Neural cell (in vitro differentiated cells): ENCODE measurements around the gene PUM2. TPM values are rescaled to one million over a fixed set of nuclear protein-coding genes. Genes with fewer than 3 reads are reported as not detected.

Experiments
- H2AFZ ChIP-seq: fragments of 200-600, 300-800 bp; sonication (generic), shearing (Covaris generic); 2 replicates; pipeline ENCODE4 v1.6.0; 2014; ENCODE audit warnings: low read depth, mild to moderate bottlenecking, antibody characterized with exemption, low read length, moderate library complexity
- H3F3A ChIP-seq: fragments of 200-600 bp; shearing (Covaris generic); 2 replicates; pipeline ENCODE4 v1.6.1; 2016; ENCODE audit warnings: mild to moderate bottlenecking, moderate library complexity, mixed read lengths, antibody characterized with exemption, low read length; ENCODE audit not compliant: insufficient read depth, poor library complexity, severe bottlenecking
- H3K27ac ChIP-seq: fragments of 200-600, 300-800 bp; sonication (generic), shearing (Covaris generic); 2 replicates; pipeline ENCODE4 v1.5.1; 2014; ENCODE audit warnings: mild to moderate bottlenecking, low read length, moderate library complexity
- H3K27me3 ChIP-seq: fragments of 300-800, 200-600 bp; sonication (generic), shearing (Covaris generic); 2 replicates; pipeline ENCODE4 v1.6.0; 2014; ENCODE audit warnings: mild to moderate bottlenecking, low read depth, low read length, moderate library complexity; ENCODE audit not compliant: insufficient read depth
- H3K36me3 ChIP-seq: fragments of 300-800, 200-600 bp; sonication (generic), shearing (Covaris generic); 2 replicates; pipeline ENCODE4 v1.5.1; 2014; ENCODE audit warnings: mild to moderate bottlenecking, antibody characterized with exemption, low read length, moderate library complexity; ENCODE audit not compliant: insufficient read depth
- H3K4me2 ChIP-seq: fragments of 300-800, 200-600 bp; sonication (generic), shearing (Covaris generic); 2 replicates; pipeline ENCODE4 v1.6.0; 2014; ENCODE audit warnings: mild to moderate bottlenecking, low read length
- H3K4me3 ChIP-seq: fragments of 300-800, 200-600 bp; sonication (generic), shearing (Covaris generic); 2 replicates; pipeline ENCODE4 v1.5.1; 2014; ENCODE audit warnings: mild to moderate bottlenecking, low read length, moderate library complexity
- H3K79me2 ChIP-seq: fragments of 200-600 bp; shearing (Covaris generic); replicated peaks from 2 replicates; pipeline ENCODE4 v1.6.0; 2014; ENCODE audit warnings: mild to moderate bottlenecking, low read length, moderate library complexity; ENCODE audit not compliant: insufficient read depth
- H3K9ac ChIP-seq: fragments of 300-800, 200-600 bp; sonication (generic), shearing (Covaris generic); 2 replicates; pipeline ENCODE4 v1.6.1; 2016; ENCODE audit warnings: mild to moderate bottlenecking, low read length, mixed read lengths
- H3K9me2 ChIP-seq: fragments of 200-600 bp; shearing (Covaris generic); 2 replicates; pipeline ENCODE4 v1.6.1; 2016; ENCODE audit warnings: mild to moderate bottlenecking, low read length, mixed read lengths; ENCODE audit not compliant: insufficient read depth
- H3K9me3 ChIP-seq: fragments of 200-600, 300-800 bp; sonication (generic), shearing (Covaris generic); 2 replicates; pipeline ENCODE4 v1.6.1; 2016; ENCODE audit warnings: mild to moderate bottlenecking, mixed run types, low read length, moderate library complexity, mixed read lengths
- H4K20me1 ChIP-seq: fragments of 200-600 bp; shearing (Covaris generic); 2 replicates; pipeline ENCODE4 v1.6.1; 2016; ENCODE audit warnings: mild to moderate bottlenecking, mixed run types; ENCODE audit not compliant: insufficient read depth
- EP300 ChIP-seq: fragments of 450-650 bp; conservative IDR thresholded peaks from 2 replicates; pipeline ENCODE4 v1.6.1; 2014; ENCODE audit warnings: antibody characterized with exemption, mild to moderate bottlenecking, moderate library complexity; ENCODE audit not compliant: poor library complexity, severe bottlenecking
- EZH2 ChIP-seq: fragments of 200-600, 300-800 bp; shearing (Covaris generic), sonication (generic); IDR thresholded peaks from 2 replicates; pipeline ENCODE4 v1.6.1; 2014; ENCODE audit warnings: antibody characterized with exemption, low read length, borderline replicate concordance, mild to moderate bottlenecking; ENCODE audit not compliant: insufficient read depth, poor library complexity, severe bottlenecking
- MXI1 ChIP-seq: fragments of 450-650 bp; conservative IDR thresholded peaks from 2 replicates; pipeline ENCODE4 v1.6.1; 2014; ENCODE audit warnings: antibody characterized with exemption, mild to moderate bottlenecking; ENCODE audit not compliant: poor library complexity, severe bottlenecking
- POLR2AphosphoS5 ChIP-seq: IDR thresholded peaks from 2 replicates; pipeline ENCODE4 v1.6.1; 2012
- RAD21 ChIP-seq: fragments of 450-650 bp; conservative IDR thresholded peaks from 2 replicates; pipeline ENCODE4 v1.6.1; 2014; ENCODE audit warnings: antibody characterized with exemption, mild to moderate bottlenecking, moderate library complexity
- SMC3 ChIP-seq: fragments of 450-650 bp; conservative IDR thresholded peaks from 2 replicates; pipeline ENCODE4 v1.6.1; 2014; ENCODE audit warnings: antibody characterized with exemption, mild to moderate bottlenecking, moderate library complexity; ENCODE audit not compliant: poor library complexity
- TAF1 ChIP-seq: IDR thresholded peaks from 2 replicates; pipeline ENCODE4 v1.6.1; 2012; ENCODE audit warnings: low read depth
- polyA plus RNA-seq: library from polyadenylated mRNA; depleted of rRNA; stranded (reverse); fragments of >200 nt; gene quantifications from 2 replicates; pipeline ENCODE4 v1.2.3, GENCODE V29; 2014
- TF ChIP-seq, protein P1 (sequence below): IDR thresholded peaks from 2 replicates; pipeline ENCODE4 v1.6.1; 2012; ENCODE audit warnings: borderline replicate concordance
- TF ChIP-seq, protein P2 (sequence below): fragments of 450-650 bp; IDR thresholded peaks from 2 replicates; pipeline ENCODE4 v1.5.1; 2014; ENCODE audit warnings: antibody characterized with exemption, mild to moderate bottlenecking, moderate library complexity; ENCODE audit not compliant: poor library complexity, severe bottlenecking

PUM2 gene
- polyA plus RNA-seq, 1 donor from 2014 or later, result 37.0 TPM

DNA sequence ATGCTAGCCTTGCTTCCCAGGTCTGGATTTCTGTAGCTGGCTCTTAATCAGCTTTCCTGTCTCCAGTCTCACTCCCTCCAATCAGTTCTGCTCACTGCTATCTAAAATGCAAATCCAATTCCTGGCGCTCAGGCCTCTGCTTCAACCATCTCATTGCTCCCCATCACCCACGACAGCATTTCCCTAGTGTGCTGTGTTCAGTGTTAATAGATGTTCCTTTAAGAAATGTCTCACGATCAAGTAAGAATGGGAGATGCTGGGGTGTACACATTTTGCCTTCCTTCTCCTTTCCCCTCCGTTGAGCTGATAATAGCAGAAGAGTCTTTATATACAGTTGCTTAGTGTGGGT, 1.6 kb upstream of the PUM2 start:
- Histone ChIP-seq H4K20me1 (peaks cover 22% of the 10 kb centered on the region), H3K36me3 (no peaks in the 10 kb centered on the region), H3K4me2 (peak overlapping the region; percentile 60), H3K4me3 (peak overlapping the region; percentile 89), H3K79me2 (peaks cover 29% of the 10 kb centered on the region), H3K27me3 (no peaks in the 10 kb centered on the region), H3F3A (peaks cover 8% of the 10 kb centered on the region), H3K9me3 (no peaks in the 10 kb centered on the region), H3K27ac (peak overlapping the region; percentile 96), H3K9me2 (no peaks in the 10 kb centered on the region), H3K9ac (peak overlapping the region; percentile 91), H2AFZ (no peak overlapping the region)
- TF ChIP-seq POLR2AphosphoS5 (peak; percentile 29), SMC3 (no peak)

- H3K27me3 ChIP-seq, result no peaks in the 10 kb centered on the region
- H3F3A ChIP-seq, result peaks cover 8% of the 10 kb centered on the region
- H3K9me3 ChIP-seq, result no peaks in the 10 kb centered on the region
- H3K4me3 ChIP-seq, result peak overlapping the region; percentile 89
- no peak for TF ChIP-seq MXI1
- TF ChIP-seq, protein P1, sequence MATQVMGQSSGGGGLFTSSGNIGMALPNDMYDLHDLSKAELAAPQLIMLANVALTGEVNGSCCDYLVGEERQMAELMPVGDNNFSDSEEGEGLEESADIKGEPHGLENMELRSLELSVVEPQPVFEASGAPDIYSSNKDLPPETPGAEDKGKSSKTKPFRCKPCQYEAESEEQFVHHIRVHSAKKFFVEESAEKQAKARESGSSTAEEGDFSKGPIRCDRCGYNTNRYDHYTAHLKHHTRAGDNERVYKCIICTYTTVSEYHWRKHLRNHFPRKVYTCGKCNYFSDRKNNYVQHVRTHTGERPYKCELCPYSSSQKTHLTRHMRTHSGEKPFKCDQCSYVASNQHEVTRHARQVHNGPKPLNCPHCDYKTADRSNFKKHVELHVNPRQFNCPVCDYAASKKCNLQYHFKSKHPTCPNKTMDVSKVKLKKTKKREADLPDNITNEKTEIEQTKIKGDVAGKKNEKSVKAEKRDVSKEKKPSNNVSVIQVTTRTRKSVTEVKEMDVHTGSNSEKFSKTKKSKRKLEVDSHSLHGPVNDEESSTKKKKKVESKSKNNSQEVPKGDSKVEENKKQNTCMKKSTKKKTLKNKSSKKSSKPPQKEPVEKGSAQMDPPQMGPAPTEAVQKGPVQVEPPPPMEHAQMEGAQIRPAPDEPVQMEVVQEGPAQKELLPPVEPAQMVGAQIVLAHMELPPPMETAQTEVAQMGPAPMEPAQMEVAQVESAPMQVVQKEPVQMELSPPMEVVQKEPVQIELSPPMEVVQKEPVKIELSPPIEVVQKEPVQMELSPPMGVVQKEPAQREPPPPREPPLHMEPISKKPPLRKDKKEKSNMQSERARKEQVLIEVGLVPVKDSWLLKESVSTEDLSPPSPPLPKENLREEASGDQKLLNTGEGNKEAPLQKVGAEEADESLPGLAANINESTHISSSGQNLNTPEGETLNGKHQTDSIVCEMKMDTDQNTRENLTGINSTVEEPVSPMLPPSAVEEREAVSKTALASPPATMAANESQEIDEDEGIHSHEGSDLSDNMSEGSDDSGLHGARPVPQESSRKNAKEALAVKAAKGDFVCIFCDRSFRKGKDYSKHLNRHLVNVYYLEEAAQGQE, result no peak
- TF ChIP-seq EZH2, result no peak
- TF ChIP-seq EP300, result no peak
- TF ChIP-seq, protein P2, sequence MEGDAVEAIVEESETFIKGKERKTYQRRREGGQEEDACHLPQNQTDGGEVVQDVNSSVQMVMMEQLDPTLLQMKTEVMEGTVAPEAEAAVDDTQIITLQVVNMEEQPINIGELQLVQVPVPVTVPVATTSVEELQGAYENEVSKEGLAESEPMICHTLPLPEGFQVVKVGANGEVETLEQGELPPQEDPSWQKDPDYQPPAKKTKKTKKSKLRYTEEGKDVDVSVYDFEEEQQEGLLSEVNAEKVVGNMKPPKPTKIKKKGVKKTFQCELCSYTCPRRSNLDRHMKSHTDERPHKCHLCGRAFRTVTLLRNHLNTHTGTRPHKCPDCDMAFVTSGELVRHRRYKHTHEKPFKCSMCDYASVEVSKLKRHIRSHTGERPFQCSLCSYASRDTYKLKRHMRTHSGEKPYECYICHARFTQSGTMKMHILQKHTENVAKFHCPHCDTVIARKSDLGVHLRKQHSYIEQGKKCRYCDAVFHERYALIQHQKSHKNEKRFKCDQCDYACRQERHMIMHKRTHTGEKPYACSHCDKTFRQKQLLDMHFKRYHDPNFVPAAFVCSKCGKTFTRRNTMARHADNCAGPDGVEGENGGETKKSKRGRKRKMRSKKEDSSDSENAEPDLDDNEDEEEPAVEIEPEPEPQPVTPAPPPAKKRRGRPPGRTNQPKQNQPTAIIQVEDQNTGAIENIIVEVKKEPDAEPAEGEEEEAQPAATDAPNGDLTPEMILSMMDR, result no peak
- no peak for TF ChIP-seq POLR2AphosphoS5
- no peak for TF ChIP-seq RAD21
- TF ChIP-seq SMC3, result no peak
- no peak for TF ChIP-seq TAF1
- peak overlapping the region; percentile 60 for H3K4me2 ChIP-seq
- peaks cover 27% of the 10 kb centered on the region for H4K20me1 ChIP-seq
- H2AFZ ChIP-seq, result peak overlapping the region; percentile 82
- peaks cover 35% of the 10 kb centered on the region for H3K79me2 ChIP-seq
- no peaks in the 10 kb centered on the region for H3K9me2 ChIP-seq
- H3K36me3 ChIP-seq, result no peaks in the 10 kb centered on the region
- H3K9ac ChIP-seq, result peak overlapping the region; percentile 91
- peak overlapping the region; percentile 96 for H3K27ac ChIP-seq
Observed at GRCh38 chr2:20351555-20352229, 1.0 kb upstream of the PUM2 start.
